ENCODE data around the gene CTAGE6. TPM values are rescaled to one million over a fixed set of nuclear protein-coding genes. Genes with fewer than 3 reads are reported as not detected.
"Not testable (repeated sequence)": the region's sequence is repeated elsewhere in the genome, so short reads cannot be mapped to it uniquely, and the experiment has no call there.

CTAGE6 gene, protein sequence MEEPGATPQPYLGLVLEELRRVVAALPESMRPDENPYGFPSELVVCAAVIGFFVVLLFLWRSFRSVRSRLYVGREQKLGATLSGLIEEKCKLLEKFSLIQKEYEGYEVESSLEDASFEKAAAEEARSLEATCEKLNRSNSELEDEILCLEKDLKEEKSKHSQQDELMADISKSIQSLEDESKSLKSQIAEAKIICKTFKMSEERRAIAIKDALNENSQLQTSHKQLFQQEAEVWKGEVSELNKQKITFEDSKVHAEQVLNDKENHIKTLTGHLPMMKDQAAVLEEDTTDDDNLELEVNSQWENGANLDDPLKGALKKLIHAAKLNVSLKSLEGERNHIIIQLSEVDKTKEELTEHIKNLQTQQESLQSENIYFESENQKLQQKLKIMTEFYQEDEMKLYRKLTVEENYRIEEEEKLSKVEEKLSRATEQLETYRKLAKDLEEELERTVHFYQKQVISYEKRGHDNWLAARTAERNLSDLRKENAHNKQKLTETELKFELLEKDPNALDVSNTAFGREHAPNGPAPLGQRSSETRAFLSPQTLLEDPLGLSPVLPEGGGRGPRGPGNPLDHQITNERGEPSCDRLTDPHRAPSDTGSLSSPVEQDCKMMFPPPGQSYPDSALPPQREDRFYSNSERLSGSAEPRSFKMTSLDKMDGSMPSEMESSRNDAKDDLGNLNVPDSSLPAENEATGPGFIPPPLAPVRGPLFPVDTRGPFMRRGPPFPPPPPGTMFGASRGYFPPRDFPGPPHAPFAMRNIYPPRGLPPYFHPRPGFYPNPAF
- 1 to 10 TPM in 1 of 2 experiments, under 1 TPM in 1; 0.73 to 2.8 TPM for total RNA-seq

- H3K27me3 Mint-ChIP-seq; H3K27ac Mint-ChIP-seq; H3K9me3 Mint-ChIP-seq (ENCODE audit: low read depth); H3K4me3 Mint-ChIP-seq; H3K4me1 Mint-ChIP-seq; DNase-seq; ATAC-seq; CTCF ChIA-PET; H3K36me3 Mint-ChIP-seq: not testable (repeated sequence)
Measured at GRCh38 chr7:143757596-143757995, at the start of gene CTAGE6. CTAGE6 (minus strand) TSS chr7:143757696; CDS start chr7:143757658, 38 bp downstream.

DNA sequence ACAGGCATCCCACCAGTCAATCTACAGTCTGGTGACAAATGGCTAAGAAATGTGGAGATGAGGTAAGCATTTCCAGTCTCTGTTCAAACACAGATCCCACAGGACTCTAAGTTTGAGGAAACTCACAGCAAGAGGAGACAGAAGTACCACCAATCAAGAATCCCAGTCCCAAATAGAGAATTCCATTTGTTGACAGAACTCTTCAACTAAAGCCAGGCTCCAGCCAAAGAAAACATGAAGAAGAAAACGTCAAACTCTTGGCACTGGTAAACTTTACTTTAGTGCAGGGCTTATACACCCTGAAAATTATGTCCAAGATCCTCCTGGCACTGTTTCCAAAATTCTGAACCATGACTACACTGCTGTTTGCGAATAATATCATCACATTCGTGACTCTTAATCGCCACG, 49.2 kb upstream of the CTAGE6 start:
- H3K4me3 Mint-ChIP-seq; H3K9me3 Mint-ChIP-seq (ENCODE audit: low read depth); H3K4me1 Mint-ChIP-seq; ATAC-seq; DNase-seq; H3K36me3 Mint-ChIP-seq; H3K27me3 Mint-ChIP-seq; H3K27ac Mint-ChIP-seq; CTCF ChIA-PET: not testable (repeated sequence)

DNA sequence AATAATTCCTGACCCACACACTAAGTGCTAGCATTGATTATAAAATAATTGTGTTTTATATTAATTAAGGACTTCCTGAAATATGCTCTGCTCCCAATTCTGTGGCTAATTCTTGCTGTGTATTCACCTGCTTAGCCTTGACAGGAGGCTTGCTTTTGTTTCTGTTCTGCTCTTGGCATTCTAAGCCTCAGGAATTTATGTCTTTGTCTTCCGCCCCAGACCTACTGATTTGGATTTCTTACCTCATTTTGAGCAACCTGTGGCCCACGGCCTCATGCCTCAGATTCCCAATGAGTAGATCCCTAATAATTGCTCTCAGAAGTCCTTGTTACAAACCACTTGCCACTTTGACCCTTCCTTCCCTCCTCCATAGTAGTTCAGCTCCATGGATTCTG, 40.4 kb upstream of the CTAGE6 start:
- H3K4me3 Mint-ChIP-seq; H3K27ac Mint-ChIP-seq; ATAC-seq; H3K36me3 Mint-ChIP-seq; H3K9me3 Mint-ChIP-seq (ENCODE audit: low read depth); CTCF ChIA-PET; H3K4me1 Mint-ChIP-seq; H3K27me3 Mint-ChIP-seq; DNase-seq: not testable (repeated sequence)

- ATAC-seq: not testable (repeated sequence)
Measured at GRCh38 chr7:143797119-143797895, 39.8 kb upstream of the CTAGE6 start.

DNA sequence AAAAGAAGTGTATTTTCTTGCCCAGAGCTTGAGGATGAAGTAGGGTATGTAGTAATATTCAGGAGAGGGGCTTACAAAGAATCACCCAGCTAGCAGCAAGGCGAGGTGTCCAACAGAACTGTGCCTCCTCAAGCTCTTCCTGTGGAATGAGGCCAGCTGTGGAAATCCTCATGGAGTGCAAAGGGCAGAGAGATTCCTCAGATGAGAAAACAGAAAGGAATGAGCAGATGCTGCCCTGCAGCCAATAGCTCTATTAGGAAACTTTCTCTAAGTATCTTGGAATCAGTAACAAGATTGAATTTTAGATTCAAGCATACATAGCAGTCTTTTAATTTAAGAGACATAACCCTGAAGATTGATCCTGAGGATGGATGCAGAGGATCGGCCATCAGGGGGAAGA, 38.2 kb upstream of the CTAGE6 start:
- CTCF ChIA-PET; H3K27ac Mint-ChIP-seq; H3K4me3 Mint-ChIP-seq; ATAC-seq; DNase-seq; H3K36me3 Mint-ChIP-seq; H3K9me3 Mint-ChIP-seq (ENCODE audit: low read depth); H3K27me3 Mint-ChIP-seq; H3K4me1 Mint-ChIP-seq: not testable (repeated sequence)

More at GRCh38 chr7:143797119-143797895, 39.8 kb upstream of the CTAGE6 start:
- H3K4me1 Mint-ChIP-seq; H3K9me3 Mint-ChIP-seq (ENCODE audit: low read depth); H3K27me3 Mint-ChIP-seq; H3K4me3 Mint-ChIP-seq; H3K27ac Mint-ChIP-seq; CTCF ChIA-PET; H3K36me3 Mint-ChIP-seq: not testable (repeated sequence)
- DNase-seq: peak; percentile 34

GRCh38 chr7:143792633-143793032, 35.1 kb upstream of the CTAGE6 start:
- H3K4me3 Mint-ChIP-seq; ATAC-seq; H3K27me3 Mint-ChIP-seq; H3K4me1 Mint-ChIP-seq; H3K27ac Mint-ChIP-seq; DNase-seq; H3K36me3 Mint-ChIP-seq; H3K9me3 Mint-ChIP-seq (ENCODE audit: low read depth); CTCF ChIA-PET: not testable (repeated sequence)

DNA sequence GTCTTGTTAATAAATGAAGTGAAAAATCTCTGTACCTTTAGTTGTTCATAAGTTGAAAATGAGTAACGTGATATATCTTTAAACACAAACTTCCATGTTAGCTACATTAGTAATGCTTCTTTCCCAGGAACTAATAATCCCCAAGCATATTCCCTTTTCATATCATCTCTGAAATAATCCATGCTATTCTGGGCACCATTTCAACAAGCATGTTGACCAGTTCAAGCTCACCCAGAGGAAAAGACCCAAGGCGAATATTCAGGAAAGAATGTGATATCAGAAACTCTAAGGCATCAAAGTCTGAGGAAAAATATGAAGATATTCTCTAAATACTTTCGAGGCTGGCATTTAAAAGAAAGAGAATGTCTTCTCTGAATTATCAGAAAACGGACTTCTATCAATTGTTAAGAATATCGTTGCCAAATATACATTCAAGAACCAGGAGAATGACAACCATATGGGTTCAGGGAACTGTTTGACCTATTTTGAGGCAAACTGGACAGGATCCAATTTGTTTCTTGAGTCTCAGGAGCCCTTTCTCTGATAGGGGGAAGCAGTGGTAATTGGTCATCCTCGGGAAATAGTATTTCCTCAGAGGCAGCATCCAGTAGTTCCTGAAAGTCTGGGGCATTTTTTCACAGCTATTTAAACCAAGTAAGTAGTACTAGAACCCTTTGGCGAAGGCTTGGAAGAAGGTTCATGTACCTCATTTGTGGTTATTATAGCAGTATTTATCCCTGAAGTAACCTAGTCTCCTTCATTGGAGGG, 28.1 kb upstream of the CTAGE6 start:
- H3K4me1 Mint-ChIP-seq; H3K27ac Mint-ChIP-seq; H3K36me3 Mint-ChIP-seq; DNase-seq; CTCF ChIA-PET; H3K27me3 Mint-ChIP-seq; H3K9me3 Mint-ChIP-seq (ENCODE audit: low read depth); ATAC-seq; H3K4me3 Mint-ChIP-seq: not testable (repeated sequence)

- ATAC-seq; H3K36me3 Mint-ChIP-seq; H3K9me3 Mint-ChIP-seq (ENCODE audit: low read depth); CTCF ChIA-PET; H3K4me1 Mint-ChIP-seq; H3K27me3 Mint-ChIP-seq; H3K27ac Mint-ChIP-seq; H3K4me3 Mint-ChIP-seq: not testable (repeated sequence)
- DNase-seq: peak; percentile 23
Measured at GRCh38 chr7:143779591-143779990, 22.1 kb upstream of the CTAGE6 start.

DNA sequence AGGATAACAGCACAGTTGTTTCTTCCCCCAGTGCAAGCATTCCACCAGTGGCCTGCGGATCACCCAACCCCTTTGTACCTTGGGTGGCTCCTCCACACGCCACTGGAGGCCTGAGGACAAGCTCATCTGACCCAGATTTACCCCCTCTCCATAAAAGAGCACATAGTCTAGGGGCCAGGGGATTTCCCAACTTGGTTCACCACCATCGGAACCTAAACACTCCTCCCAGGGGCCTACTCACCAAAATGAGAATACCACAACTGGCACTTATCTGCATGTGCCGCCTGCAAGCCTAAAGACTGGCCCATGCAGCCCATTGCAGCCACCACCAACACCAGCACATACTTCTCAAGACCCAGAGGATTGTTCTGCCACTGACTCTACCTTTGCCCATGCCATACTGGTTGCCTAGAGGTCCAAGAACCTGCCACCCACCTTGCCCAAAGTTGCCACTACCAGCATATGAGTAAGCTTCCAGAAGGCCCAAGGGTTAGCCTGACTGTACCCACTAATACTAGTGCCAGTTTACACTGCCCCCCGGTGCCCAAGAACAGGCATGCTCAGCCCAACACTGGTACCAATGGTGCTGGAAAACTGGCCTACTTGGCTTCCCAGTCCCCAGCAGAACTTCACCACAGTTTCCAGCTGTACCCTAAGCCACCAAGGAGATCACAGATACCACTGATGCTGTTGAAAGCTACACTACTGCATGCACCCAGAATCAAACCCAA, 15.4 kb upstream of the CTAGE6 start:
- H3K9me3 Mint-ChIP-seq (ENCODE audit: low read depth); H3K4me3 Mint-ChIP-seq; H3K27me3 Mint-ChIP-seq; CTCF ChIA-PET; DNase-seq; H3K27ac Mint-ChIP-seq; H3K4me1 Mint-ChIP-seq; H3K36me3 Mint-ChIP-seq; ATAC-seq: not testable (repeated sequence)

DNA sequence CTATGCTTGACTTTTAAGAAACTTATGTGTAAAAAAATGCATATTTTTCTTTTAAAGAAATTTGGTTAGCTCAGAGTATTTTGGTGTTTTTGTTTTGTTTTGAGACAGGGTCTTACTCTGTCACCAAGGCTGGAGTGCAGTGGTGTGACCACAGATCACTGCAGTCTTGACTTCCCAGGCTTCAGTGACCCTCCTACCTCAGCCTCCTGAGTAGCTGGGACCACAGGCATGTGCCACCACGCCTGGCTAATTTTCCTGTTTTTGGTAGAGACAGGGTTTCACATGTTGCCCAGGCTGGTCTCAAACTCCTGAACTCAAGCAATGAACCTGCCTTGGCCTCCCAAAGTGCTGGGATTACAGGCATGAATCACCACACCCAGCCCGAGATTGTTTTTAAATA, 10.0 kb upstream of the CTAGE6 start:
- H3K9me3 Mint-ChIP-seq (ENCODE audit: low read depth); H3K27me3 Mint-ChIP-seq; DNase-seq; H3K36me3 Mint-ChIP-seq; ATAC-seq; H3K4me3 Mint-ChIP-seq; H3K27ac Mint-ChIP-seq; H3K4me1 Mint-ChIP-seq; CTCF ChIA-PET: not testable (repeated sequence)

DNA sequence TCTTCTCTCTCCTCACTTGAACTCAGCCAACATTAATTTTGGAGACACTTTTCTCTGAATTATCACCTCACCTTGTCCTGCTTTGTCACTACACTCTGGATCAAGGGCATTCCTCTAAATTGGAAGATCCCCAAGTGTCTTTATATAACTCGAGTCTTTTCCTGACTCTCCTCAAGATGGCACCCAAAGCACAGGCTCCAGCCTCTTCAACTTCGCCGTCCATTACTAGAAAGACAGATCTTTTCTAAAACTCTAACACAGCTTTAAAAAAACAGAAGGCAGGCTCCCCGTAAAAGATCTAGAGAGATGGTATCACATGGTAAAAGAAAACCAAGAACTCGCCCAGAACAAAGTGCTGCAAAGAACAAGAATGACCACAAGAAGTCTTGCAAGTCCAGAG, 8.2 kb upstream of the CTAGE6 start:
- H3K27me3 Mint-ChIP-seq, CTCF ChIA-PET, H3K4me3 Mint-ChIP-seq: not testable (repeated sequence)

DNA sequence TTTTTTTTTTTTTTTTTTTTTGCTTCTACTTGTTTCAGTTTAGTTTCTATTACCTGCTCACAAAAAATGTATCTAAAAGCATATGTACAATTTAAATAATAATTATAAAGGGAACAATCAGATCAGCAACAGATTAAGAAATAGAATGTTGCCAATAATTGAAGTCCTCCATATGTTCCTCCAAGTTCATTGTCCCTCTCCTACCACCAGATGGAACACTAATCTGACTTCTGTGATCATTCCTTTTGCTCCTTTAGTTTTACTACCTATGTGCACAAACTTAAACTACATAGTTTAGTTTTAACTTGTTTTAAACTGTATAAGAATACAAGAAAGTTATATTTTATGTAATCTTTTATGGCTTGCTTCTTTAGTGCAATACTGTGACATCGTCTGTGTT, 5.6 kb upstream of the CTAGE6 start:
- H3K27ac Mint-ChIP-seq; H3K27me3 Mint-ChIP-seq; DNase-seq; CTCF ChIA-PET; ATAC-seq; H3K9me3 Mint-ChIP-seq (ENCODE audit: low read depth); H3K36me3 Mint-ChIP-seq; H3K4me1 Mint-ChIP-seq; H3K4me3 Mint-ChIP-seq: not testable (repeated sequence)

More for the DNA sequence above, 8.2 kb upstream of the CTAGE6 start:
- ATAC-seq; H3K27ac Mint-ChIP-seq; H3K4me1 Mint-ChIP-seq; DNase-seq; H3K9me3 Mint-ChIP-seq (ENCODE audit: low read depth); H3K36me3 Mint-ChIP-seq: not testable (repeated sequence)

Measured in activated CD8-positive, alpha-beta memory T cell treated with anti-CD3 and anti-CD28 coated beads, Interleukin-2, amount 10 ng/mL, durations not matched to agents 7 days and 5 days (primary cell).